Endothelial cell of umbilical vein (primary cell): ENCODE results near the gene RNH1.
"Not testable (repeated sequence)": the region's sequence is repeated elsewhere in the genome, so short reads cannot be mapped to it uniquely, and the experiment has no call there.

Experiments used
- EZH2 ChIP-seq: IDR thresholded peaks from 2 replicates; pipeline ENCODE4 v1.6.1; 2012; ENCODE audit warnings: borderline replicate concordance, low read depth, mild to moderate bottlenecking, moderate library complexity, low read length, inconsistent platforms; ENCODE audit not compliant: severe bottlenecking
- FOS ChIP-seq: IDR thresholded peaks from 2 replicates; pipeline ENCODE4 v1.6.1; 2011; ENCODE audit warnings: mild to moderate bottlenecking, low read length, moderate library complexity, borderline replicate concordance; ENCODE audit not compliant: insufficient read depth
- GATA2 ChIP-seq: IDR thresholded peaks from 2 replicates; pipeline ENCODE4 v1.7.0; 2011; ENCODE audit warnings: low read depth, mild to moderate bottlenecking, moderate library complexity, mixed read lengths, low read length; ENCODE audit not compliant: insufficient read length, insufficient read depth
- POLR2A ChIP-seq: IDR thresholded peaks from 2 replicates; pipeline ENCODE4 v1.6.1; 2012; ENCODE audit warnings: low read depth, mild to moderate bottlenecking, control low read depth, low read length
- POLR2AphosphoS5 ChIP-seq: IDR thresholded peaks from 2 replicates; pipeline ENCODE4 v1.6.1; 2012; ENCODE audit warnings: low read depth, mild to moderate bottlenecking, control low read depth, low read length, moderate library complexity; ENCODE audit not compliant: insufficient read depth
- TF ChIP-seq, protein P1 (sequence below), 2 donors: IDR thresholded peaks; 1 replicate in 1 of 2; 2 replicates in 1 of 2; pipeline ENCODE4 v1.5.1; 2011; ENCODE audit warnings: low read length in 2 of 2, mild to moderate bottlenecking in 2 of 2, moderate library complexity in 2 of 2, control low read depth in 1 of 2, inconsistent platforms in 1 of 2, low read depth in 1 of 2; ENCODE audit not compliant: insufficient read depth in 1 of 2; ENCODE audit errors: extremely low read depth in 1 of 2

DNA sequence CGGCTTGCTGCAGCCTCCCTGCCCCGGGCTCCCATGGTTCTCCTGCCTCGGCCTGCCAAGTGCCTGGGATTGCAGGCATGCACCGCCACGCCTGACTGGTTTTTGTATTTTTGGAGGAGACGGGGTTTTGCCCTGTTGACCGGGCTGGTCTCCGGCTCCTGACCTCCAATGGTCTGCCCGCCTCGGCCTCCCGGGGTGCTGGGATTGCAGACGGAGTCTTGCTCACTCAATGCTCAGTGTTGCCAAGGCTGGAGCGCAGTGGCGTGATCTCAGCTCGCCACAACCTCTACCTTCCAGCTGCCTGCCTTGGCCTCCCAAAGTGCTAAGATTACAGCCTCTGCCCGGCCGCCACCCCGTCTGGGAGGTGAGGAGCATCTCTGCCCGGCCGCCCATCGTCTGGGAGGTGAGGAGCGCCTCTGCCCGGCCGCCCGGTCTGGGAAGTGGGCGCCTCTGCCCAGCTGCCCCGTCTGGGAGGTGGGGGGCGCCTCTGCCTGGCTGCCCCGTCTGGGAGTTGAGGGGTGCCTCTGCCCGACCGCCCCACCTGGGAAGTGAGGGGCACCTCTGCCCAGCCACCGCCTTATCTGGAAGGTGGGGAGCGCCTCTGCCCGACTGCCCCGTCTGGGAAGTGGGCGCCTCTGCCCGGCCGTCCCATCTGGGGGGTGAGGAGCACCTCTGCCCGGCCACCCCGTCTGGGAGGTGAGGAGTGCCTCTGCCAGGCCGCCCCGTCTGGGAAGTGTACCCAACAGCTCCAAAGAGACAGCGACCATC is 10.1 kb upstream of the RNH1 start:
- TF ChIP-seq, protein P1, sequence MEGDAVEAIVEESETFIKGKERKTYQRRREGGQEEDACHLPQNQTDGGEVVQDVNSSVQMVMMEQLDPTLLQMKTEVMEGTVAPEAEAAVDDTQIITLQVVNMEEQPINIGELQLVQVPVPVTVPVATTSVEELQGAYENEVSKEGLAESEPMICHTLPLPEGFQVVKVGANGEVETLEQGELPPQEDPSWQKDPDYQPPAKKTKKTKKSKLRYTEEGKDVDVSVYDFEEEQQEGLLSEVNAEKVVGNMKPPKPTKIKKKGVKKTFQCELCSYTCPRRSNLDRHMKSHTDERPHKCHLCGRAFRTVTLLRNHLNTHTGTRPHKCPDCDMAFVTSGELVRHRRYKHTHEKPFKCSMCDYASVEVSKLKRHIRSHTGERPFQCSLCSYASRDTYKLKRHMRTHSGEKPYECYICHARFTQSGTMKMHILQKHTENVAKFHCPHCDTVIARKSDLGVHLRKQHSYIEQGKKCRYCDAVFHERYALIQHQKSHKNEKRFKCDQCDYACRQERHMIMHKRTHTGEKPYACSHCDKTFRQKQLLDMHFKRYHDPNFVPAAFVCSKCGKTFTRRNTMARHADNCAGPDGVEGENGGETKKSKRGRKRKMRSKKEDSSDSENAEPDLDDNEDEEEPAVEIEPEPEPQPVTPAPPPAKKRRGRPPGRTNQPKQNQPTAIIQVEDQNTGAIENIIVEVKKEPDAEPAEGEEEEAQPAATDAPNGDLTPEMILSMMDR (IDR thresholded peaks at IDR 0.05; ENCODE audit: extremely low read depth in 1 of 2, insufficient read depth in 1 of 2, low read depth in 1 of 2, low read length in 2 of 2): not testable (repeated sequence)
- TF ChIP-seq FOS, EZH2, POLR2AphosphoS5, POLR2A, GATA2: not testable (repeated sequence)
